ENCODE measurements around the gene THSD1.
"Not testable (repeated sequence)": the region's sequence is repeated elsewhere in the genome, so short reads cannot be mapped to it uniquely, and the experiment has no call there.

Gene THSD1

GRCh38 chr13:52348983-52349780 is 56.8 kb downstream of the THSD1 start:
- no peak for DNase-seq

GRCh38 chr13:52348071-52348470 is 57.9 kb downstream of the THSD1 start:
- no peak for DNase-seq

GRCh38 chr13:52345631-52346251 is 60.2 kb downstream of the THSD1 start:
- DNase-seq: no peak

- no peak for DNase-seq
These were observed 60.9 kb downstream of the THSD1 start for GRCh38 chr13:52345048-52345447.

- no peak for DNase-seq
These were observed 61.9 kb downstream of the THSD1 start for GRCh38 chr13:52344108-52344507.

GRCh38 chr13:52342203-52342602 is 63.8 kb downstream of the THSD1 start:
- not testable (repeated sequence) for DNase-seq

GRCh38 chr13:52337828-52338455 is 68.0 kb downstream of the THSD1 start:
- not testable (repeated sequence) for DNase-seq

GRCh38 chr13:52334107-52334506 is 71.9 kb downstream of the THSD1 start:
- DNase-seq: not testable (repeated sequence)

GRCh38 chr13:52331844-52332243 is 74.1 kb downstream of the THSD1 start:
- not testable (repeated sequence) for DNase-seq

Measured in NCI-H446 treated with DMSO at 0.1 percent for 48 hours (cell line).